ENCODE measurements around the gene PRAMEF18.
"Not testable (repeated sequence)": the region's sequence is repeated elsewhere in the genome, so short reads cannot be mapped to it uniquely, and the experiment has no call there.

PRAMEF18 gene, protein sequence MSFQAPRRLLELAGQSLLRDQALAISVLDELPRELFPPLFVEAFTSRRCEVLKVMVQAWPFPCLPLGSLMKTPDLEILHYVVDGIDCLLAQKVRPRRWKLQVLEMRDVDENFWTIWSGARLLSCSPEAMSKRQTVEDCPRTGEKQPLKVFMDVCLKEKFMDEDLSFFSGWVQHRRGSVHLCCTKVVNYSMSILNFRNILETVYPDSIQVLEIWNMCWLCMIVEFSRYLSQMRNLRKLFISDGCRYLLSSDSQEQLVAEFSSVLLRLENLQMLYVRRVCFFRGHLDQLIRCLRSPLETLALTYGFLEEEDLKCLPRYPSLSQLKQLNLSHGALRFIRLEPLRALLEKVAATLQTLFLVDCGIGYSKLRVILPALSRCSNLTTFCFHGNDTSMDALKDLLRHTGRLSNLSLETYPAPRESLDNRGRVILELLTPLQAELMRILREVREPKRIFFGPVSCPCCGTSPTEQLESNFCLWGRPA

DNA sequence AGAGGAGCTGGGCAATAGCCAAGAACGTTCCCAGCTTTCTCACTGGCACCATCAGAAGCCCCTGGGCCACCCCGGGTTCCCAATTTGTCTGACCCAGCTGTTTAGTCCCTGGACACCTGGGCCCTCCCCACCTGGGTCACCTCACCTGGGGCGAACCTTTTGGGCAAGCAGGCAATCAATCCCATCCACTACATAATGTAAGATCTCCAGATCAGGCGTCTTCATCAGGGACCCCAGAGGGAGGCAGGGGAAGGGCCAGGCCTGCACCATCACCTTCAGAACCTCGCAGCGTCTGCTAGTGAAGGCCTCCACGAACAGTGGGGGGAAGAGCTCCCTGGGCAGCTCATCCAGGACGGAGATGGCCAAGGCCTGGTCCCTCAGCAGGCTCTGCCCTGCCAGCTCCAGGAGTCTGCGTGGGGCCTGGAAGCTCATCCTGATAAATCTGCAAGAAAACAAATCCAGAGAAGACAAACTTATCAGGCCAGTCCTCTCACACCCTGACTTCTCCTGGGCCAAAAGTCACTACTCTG, at the start of gene PRAMEF18:
PRAMEF18 (minus strand) TSS at position 480 of the 530 bp plus-strand sequence; CDS start at position 432, 48 bp downstream.
- not testable (repeated sequence) for H3K4me3 ChIP-seq (ENCODE audit: low read length)

DNA sequence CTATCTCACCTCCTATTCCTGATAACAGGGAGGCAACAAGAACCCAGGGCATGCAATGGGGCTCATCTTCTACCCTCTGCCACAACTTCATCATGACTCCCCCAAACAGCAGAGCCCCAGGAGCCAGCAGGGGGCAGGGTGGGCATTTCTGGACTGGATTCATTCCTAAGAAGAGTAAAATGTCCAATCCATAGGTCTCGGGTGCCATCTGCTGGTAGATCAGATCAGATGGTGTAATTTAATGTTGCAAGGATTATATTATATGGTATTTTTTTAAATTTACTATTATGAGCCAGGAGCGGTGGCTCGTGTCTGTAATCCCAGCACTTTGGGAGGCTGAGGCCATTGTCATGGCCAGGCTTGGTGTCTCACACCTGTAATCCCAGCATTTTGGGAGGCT, 39.2 kb upstream of the PRAMEF18 start:
- not testable (repeated sequence) for H3K4me3 ChIP-seq (ENCODE audit: low read length)

DNA sequence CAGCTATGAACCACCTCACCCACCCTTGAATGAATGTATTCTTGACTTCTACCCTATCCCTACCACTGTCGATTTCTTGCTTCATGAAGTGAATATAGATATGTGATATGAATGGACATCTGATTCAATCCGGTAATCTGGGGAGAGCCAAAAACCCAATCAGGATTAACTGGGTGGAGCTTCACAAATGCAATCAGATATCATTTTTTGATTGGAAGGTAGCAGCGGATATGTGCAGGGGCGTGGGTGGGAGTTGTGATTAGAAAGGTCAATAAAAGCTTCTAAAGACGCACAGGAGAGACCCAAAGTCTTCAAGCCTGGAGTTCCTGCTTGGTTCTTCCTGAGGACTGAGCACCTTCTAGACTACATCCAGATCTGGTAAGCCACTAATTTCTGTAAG, 27.9 kb upstream of the PRAMEF18 start, which contains the start of gene PRAMEF5:
PRAMEF5 (plus strand) TSS at position 301 of the 400 bp plus-strand sequence. CDS start 5,071 bp downstream, outside the sequence.
- not testable (repeated sequence) for H3K4me3 ChIP-seq (ENCODE audit: low read length)

DNA sequence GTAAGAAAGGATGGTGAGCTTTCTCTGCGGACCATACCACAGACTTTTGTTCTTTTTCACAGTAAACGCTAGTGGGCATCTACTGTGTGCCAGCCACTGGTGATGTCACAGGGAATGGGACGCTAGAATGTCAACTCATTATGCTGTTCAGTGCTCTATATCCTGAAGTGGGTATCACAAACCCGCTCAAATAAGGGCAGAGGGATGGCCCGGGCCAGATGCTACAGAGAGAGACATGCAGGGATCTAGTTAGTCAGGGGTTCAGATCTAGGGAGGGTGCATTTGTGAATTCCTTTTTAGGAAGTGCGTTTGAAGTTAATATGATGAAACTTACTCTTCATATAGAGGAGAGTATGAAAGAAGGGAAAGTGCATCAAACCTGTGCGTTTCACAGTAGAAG, 21.2 kb upstream of the PRAMEF18 start:
- not testable (repeated sequence) for H3K4me3 ChIP-seq (ENCODE audit: low read length)

DNA sequence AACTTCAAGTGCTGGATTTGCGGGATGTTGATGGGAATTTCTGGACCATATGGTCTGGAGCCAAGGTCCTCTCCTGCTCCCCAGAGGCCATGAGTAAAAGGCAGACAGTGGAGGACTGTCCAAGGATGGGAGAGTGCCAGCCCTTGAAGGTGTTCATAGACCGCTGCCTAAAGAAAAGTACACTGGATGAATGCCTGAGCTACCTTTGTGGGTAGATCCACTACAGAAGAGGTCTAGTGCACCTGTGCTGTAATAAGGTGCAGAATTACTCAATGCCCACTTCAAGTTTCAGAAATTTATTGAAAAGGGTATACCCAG, 20.6 kb upstream of the PRAMEF18 start:
- not testable (repeated sequence) for H3K4me3 ChIP-seq (ENCODE audit: low read length)

DNA sequence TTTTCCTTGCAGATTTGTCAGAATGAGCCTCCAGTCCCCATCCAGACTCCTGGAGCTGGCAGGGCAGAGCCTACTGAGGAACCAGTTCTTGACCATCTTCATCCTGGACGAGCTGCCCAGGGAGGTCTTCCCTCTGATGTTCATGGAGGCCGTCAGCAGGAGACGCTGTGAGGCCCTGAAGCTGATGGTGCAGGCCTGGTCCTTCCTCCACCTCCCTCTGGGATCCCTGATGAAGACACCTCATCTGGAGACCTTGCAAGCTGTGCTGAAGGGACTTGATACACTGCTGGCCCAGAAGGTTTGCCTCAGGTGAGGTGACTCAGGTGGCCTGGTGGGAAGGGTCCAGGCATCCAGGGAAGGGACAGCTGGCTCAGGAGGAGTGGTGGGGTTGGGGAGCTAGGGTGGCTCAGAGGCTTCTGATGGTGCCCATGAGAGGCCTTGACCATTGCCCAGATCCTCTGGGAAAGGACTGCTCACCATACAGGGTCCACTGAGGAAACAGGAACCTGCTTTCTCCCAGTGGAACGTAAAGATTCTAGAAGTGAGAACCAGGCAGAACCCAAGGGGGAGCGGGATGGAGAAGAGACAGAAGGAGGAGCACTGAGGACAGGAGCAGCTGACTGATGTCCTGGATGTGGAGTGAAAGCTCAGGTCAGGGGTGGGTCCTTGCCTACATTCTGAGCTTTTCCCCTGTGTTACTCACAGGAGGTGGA, 20.0 kb upstream of the PRAMEF18 start:
- H3K4me3 ChIP-seq (ENCODE audit: low read length), result not testable (repeated sequence)

DNA sequence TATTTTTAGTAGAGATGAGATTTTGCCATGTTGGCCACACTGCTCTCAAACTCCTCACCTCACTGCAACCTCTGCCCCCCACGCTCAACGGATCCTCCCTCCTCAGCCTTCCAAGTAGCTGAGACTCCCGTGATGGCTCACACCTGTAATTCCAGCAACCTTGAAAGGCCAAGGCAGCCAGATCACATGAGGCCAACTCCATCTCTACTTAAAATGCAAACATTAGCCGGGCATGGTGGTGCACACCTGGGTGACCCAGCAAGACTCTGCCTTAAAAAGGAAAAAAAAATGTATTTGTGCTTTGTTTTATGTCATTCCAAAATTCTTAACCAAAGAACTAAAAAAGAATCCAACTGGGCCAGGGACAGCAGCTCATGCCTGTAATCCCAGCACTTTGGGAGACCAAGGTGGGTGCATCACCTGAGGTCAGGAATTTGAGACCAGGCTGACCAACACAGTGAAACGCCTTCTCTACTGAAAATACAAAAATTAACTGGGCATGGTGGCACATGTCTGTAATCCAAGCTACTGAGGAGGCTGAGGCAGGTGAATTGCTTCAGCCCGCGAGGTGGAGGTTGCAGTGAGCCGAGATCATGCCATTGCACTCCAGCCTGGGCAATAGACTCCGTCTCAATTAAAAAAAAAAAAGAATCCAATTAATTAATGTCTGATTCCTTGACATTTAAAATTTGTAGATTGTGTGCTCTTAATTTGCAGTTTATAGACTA, 17.7 kb upstream of the PRAMEF18 start:
- H3K4me3 ChIP-seq (ENCODE audit: low read length), result not testable (repeated sequence)

DNA sequence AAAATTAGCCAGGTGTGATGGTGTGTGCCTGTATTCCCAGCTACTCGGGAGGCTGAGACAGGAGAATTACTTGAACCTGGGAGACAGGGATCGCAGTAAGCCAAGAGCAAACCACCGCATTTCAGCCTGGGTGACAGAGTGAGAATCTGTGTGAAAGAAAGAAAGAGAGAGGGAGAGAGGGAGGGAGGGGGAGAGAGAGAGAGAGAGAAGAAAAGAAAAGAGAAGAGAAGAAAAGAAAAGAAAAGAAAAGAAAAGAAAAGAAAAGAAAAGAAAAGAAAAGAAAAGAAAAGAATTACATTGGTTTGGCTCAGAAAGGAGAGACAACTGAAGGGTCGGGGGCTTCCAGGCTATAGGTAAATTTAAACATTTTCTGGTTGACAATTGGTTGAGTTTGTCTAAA, 13.7 kb upstream of the PRAMEF18 start:
- not testable (repeated sequence) for H3K4me3 ChIP-seq (ENCODE audit: low read length)

DNA sequence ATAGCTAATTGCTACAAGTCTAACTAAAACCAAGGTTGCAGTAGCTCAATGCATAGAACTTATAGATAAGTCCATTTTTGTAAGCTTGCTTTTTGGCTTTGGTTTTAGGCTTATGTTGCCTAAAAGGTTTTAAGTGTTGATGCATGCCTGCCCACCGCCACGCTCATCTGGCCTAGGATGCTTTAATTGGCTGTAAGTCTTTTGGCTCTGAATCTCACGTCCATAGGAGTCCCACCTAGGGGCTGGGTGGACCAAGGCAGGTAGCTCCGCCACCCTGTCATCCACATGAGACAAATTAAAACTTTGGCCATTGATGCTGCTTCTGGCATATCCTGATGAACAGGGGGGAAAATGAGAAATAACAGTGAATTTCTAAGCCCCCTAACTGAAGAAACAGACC, 11.6 kb upstream of the PRAMEF18 start:
- not testable (repeated sequence) for H3K4me3 ChIP-seq (ENCODE audit: low read length)

DNA sequence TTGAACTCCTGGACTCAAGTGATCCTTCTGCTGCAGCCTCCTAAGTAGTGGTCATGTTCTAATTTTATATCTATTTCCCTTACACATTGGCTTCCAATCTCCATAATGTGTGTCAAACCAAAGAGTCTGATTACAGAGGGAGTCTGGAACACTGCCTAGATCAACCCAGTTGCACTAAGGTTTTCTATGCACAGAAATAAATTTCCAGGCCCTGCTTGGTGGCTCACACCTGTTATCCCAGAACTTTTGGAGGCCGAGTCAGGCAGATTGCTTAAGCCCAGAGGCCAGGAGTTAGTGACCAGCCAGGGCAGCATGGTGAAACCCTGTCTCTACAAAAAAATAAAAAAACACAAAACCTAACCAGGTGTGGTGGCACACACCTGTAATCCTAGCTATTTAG, 8.1 kb upstream of the PRAMEF18 start:
- H3K4me3 ChIP-seq (ENCODE audit: low read length), result not testable (repeated sequence)

DNA sequence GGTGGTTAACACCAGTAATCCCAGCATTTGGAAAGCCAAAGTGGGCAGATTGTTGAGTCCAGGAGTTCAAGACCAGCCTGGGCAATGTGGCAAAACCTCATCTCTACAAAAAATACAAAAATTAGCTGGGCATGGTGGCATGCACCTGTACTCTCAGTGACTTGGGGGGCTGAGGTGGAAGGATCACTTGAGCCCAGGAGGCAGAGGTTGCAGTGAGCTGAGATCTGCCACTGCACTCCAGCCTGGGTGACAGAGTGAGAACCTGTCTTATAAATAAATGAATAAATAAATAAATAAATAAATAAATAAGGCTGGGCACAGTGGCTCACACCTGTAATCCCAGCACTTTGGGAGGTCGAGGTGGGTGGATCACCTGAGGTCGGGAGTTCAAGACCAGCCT, 6.1 kb upstream of the PRAMEF18 start:
- H3K4me3 ChIP-seq (ENCODE audit: low read length), result not testable (repeated sequence)

DNA sequence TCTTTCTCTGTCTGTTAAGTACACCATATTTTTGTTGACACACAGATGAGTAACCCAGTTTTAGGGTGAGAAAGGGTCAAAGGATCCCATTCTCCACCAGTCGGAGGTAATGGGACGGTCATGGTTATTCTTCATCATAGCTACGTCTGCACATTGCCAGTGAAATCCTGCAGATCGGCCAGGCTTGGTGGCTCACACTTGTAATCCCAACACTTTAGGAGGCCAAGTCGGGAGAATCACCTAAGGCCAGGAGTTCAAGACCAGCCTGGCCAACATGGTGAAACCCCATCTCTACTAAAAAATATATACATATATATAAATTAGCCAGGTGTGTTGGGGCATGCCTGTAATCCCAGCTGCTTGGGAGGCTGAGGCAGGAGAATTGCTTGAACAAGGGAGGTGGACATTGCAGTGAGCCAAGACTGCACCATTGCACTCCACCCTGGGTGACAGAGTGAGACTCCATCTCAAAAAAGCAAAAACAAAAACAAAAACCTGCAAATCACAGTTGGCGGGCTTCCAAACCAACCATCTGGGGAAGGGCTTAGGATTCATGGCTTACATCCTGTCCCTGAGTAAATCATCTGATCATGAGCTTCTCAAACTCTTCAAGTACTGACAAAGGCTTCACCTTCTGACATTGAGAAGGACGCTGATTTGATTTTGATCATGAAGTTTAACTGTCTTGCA, 5.3 kb upstream of the PRAMEF18 start:
- not testable (repeated sequence) for H3K4me3 ChIP-seq (ENCODE audit: low read length)

DNA sequence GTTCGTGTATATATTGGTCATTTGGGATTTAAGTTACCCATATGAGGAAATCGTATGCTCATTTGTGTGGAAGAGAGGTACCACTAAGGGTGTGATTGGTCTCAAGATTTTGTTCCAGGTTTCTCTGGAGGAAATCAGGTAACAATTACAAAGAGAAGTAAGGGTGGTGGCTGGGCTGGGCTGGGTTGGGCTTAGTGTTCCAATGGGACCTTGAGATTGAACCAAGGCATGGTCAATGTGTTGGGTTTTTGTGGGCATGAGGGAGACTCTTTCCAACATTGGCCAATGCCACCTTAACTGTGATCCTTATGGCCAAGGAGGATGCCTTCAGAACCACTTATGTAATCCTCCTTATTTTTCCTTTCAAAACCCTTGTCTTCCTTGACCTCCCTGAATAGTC, 4.6 kb upstream of the PRAMEF18 start:
- H3K4me3 ChIP-seq (ENCODE audit: low read length), result not testable (repeated sequence)

DNA sequence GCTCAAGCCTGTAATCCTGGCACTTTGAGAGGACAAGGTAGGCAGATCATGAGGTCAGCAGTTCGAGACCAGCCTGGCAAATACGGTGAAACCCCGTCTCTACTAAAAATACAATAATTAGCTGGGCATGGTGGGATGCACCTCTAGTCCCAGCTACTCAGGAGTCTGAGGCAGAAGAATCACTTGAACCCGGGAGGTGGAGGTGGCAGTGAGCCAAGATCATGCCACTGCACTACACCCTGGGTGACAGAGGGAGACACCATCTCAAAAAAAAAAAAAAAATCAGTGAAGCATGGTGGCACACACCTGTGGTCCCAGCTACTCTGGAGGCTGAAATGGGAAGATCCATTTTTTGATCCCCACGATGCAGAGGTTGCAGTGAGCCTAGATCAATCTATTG, 4.1 kb upstream of the PRAMEF18 start:
- H3K4me3 ChIP-seq (ENCODE audit: low read length), result not testable (repeated sequence)

DNA sequence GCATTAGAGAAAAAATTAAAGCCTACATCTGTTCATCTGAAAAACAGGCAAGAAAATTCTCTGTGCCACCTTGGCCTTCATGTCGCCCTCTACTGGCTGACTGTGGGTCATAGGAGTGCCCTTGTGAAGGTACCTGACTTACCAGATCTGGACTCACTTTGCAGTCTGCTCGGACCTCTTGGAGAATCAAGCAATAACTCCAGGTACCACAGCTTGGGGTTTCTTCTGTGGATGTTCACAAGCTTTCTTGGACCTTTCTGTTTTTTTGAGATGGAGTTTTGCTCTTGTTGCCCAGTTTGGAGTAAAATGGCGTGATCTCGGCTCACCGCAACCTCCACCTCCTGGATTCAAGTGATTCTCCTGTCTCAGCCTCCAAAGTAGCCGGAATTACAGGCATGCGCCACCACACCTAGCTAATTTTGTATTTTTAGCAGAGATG, 2.4 kb upstream of the PRAMEF18 start:
- no peak overlapping the region for H3K4me3 ChIP-seq (ENCODE audit: low read length)
- TF ChIP-seq ZNF274 (IDR thresholded peaks at IDR 0.05; ENCODE audit: low read depth, low read length), result no peak

DNA sequence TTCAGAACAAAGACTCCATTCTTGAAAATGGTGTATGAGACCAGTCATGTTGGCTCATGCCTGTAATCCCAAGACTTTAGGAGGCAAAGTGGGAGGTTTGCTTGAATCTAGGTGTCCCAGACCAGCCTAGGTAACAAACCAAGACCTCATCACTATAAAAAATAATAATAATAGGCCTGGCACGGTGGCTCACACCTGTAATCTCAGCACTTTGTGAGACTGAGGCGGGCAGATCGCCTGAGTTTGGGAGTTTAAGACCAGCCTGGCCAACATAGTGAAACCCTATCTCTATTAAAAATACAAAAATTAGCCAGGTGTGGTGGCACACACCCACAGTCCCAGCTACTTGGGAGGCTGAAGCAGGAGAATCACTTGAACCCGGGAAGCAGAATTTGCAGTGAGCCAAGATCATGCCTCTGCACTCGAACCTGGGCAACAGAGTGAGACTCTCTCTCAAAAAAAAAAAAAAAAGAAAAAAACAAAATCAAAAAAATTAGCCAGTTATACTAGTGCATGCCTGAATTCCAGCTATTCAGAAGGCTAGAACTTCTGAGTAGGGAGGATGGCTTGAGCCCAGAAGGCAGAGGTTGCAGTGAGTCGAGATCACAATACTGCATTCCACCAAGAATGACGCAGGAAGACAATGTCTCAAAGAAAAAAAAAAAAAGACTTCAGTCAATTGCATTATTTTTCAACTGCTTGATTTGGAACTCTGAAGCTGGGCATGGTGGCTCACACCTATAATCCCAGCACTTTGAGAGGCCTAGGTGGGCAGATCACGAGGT, 1.5 kb upstream of the PRAMEF18 start:
- H3K4me3 ChIP-seq (ENCODE audit: low read length), result not testable (repeated sequence)
